ENCODE measurements around the gene YAE1.
"Not testable (repeated sequence)": the region's sequence is repeated elsewhere in the genome, so short reads cannot be mapped to it uniquely, and the experiment has no call there.

YAE1 gene, protein sequence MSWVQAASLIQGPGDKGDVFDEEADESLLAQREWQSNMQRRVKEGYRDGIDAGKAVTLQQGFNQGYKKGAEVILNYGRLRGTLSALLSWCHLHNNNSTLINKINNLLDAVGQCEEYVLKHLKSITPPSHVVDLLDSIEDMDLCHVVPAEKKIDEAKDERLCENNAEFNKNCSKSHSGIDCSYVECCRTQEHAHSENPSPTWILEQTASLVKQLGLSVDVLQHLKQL

GRCh38 chr7:39566023-39566921 is at the start of gene YAE1:
TSS of gene YAE1 (plus strand) at chr7:39566404. CDS start at chr7:39566419, 15 bp downstream.
- DNase-seq (ENCODE audit: low read depth) = no peak

- DNase-seq (ENCODE audit: low read depth) = no peak
Observed at GRCh38 chr7:39516498-39516897, 49.7 kb upstream of the YAE1 start.

GRCh38 chr7:39517240-39517639 is 49.0 kb upstream of the YAE1 start:
- DNase-seq (ENCODE audit: low read depth) = no peak

DNA sequence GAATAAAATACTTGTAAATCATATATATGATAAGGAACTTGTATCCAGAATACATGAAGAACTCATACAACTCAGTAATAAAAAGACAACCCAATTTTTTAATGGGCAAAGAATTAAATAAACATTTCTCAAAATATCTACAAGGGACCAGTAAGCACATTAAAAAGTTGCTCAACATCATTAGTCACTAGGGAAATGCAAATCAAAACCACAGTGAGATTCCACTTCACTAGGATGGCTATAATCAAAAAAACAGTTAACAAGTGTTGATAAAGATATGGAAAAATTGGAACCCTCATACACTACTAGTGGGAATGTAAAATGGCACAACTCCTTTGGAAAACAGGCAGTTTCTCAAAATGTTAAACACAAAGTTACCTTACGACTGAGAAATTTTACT is 40.3 kb upstream of the YAE1 start:
- no peak for DNase-seq (ENCODE audit: low read depth)

DNA sequence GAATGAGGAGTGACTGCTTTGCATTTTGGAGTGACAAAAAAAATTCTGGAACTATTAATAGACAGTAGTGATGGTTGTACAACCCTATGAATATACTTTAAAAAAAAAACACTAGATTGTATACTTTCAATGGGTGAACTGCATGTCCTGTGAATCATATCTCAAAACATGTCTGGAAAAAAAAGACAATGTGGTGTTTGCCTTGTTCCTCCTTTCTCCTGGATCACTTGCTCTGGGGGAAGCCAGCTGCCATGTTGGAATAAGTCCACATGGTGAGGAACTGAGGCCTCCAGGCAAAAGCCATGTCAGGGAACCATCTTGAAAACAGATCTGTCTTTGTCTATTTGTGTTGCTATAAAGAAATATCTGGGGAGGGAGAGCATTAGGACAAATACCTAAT is 39.5 kb upstream of the YAE1 start:
- DNase-seq (ENCODE audit: low read depth) = no peak

DNA sequence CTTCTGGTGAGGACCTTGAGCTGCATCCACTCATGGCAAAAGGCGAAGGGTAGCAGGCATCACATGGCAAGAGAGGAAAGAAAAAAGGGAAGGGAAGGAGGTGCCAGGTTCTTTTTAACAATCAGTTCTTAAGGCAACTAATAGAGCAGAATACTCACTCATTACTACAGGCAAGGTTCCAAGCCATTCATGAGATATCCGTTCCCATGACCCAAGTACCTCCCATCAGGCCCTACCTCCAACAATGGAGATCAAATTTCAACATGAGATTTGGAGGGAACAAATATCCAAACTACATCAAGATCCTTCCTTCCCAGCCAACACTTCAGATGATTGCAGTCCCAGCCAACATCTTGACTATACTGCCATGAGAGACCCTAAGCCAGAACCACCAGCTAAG is 38.9 kb upstream of the YAE1 start:
- DNase-seq (ENCODE audit: low read depth) = no peak

DNA sequence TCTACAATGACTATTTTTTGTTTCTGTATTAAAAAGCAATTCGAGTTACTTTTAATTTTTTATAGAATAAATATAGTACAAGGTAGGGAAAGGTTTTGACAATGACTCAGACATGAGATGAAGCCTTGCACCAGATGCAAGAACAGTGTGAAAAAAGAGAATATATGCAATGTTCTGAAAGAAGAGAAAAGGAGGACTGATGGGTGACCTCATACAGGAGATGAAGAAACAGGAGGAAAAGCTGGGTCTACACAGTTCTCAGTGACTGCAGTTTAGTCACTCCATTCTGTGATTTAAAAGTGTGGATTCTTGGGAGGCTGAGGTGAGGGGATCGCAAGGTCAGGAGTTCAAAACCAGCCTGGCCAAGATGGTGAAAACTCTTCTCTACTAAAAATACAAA is 38.3 kb upstream of the YAE1 start:
- no peak for DNase-seq (ENCODE audit: low read depth)

DNA sequence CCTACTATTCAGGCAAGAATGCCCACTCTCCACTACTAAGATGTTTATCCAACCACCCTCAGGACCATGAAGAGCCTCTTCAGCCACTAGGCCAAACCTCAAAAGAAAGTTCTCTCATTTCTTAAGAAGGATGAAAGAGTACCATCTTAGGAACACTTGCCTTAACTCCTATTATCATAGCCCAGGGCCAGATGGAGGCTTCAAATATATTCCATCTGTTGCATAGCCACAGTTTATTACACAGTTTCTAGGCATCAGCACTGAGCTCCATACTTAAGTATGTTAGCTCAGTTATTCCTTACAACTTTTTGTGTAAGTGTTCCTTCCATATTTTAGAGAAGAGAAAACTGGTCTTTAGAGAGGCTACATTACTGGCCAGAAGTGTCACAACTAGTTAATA is 37.4 kb upstream of the YAE1 start:
- DNase-seq (ENCODE audit: low read depth) = no peak

GRCh38 chr7:39529582-39529981 is 36.6 kb upstream of the YAE1 start:
- no peak for DNase-seq (ENCODE audit: low read depth)

- no peak for DNase-seq (ENCODE audit: low read depth)
Observed at GRCh38 chr7:39530971-39531370, 35.2 kb upstream of the YAE1 start.

DNA sequence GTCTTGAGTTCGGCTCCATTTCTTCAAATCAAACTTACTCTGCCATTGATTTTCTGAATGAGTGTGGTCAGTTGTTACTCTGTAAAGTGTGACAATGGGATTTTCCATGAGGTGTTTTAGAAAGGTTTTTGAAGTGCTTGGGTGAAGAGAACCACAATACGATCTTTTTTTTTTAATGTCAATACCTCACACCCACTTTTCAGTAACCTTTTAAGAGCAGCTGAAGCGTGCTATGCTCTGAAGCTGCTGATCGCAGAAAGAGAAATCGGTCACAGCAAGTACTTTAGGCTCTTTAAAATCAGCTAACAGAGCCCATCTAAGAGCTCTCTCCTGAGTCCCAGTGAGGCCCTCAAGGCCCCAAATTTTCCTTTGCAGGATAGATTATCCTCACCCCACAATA is 34.4 kb upstream of the YAE1 start:
- DNase-seq (ENCODE audit: low read depth) = no peak

GRCh38 chr7:39532832-39533231 is 33.4 kb upstream of the YAE1 start:
- DNase-seq (ENCODE audit: low read depth) = no peak

GRCh38 chr7:39534599-39534998 is 31.6 kb upstream of the YAE1 start:
- no peak for DNase-seq (ENCODE audit: low read depth)

- no peak for DNase-seq (ENCODE audit: low read depth)
Observed at GRCh38 chr7:39535064-39535463, 31.1 kb upstream of the YAE1 start.

- no peak for DNase-seq (ENCODE audit: low read depth)
Observed at GRCh38 chr7:39535720-39536119, 30.5 kb upstream of the YAE1 start.

DNA sequence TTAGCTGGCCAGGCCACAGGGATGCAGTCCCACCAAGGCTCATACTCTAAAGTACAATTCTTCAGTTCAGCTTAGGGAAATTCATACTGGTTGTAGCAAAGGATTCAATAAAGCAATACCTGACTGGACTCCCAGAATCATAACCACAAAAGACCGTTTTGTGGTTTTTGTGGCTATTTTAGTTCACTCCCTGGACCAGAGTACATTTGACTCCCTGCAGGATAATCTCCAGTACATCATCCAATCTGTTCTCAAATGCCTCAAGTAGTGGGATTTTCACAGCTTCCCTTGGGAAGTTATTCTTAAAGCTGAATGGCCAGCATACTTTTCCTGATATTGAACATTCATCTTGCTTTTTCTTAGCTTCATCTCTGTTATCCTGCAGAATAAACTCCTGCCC is 29.3 kb upstream of the YAE1 start:
- DNase-seq (ENCODE audit: low read depth) = no peak

GRCh38 chr7:39539816-39540215 is 26.4 kb upstream of the YAE1 start:
- no peak for DNase-seq (ENCODE audit: low read depth)

DNA sequence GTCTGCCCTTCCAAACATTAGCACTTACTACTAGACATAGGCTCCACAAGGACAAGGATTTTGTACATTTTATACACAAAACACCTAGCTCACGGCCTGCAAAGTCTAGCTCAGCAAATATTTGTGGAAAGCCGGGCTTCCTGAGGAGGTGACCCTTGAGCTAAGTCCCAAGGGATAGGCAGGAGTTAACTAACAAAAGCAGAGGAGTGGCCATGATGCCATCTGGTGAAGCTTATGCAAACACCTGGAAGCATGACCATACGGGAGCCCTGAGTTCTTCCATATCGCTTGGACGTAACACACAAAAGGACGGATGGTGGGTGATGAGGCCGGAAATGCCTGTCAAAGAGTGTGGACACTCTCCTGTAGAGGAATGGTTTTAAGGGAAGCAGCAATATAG is 25.9 kb upstream of the YAE1 start:
- DNase-seq (ENCODE audit: low read depth) = no peak

GRCh38 chr7:39541511-39541910 is 24.7 kb upstream of the YAE1 start:
- no peak for DNase-seq (ENCODE audit: low read depth)

DNA sequence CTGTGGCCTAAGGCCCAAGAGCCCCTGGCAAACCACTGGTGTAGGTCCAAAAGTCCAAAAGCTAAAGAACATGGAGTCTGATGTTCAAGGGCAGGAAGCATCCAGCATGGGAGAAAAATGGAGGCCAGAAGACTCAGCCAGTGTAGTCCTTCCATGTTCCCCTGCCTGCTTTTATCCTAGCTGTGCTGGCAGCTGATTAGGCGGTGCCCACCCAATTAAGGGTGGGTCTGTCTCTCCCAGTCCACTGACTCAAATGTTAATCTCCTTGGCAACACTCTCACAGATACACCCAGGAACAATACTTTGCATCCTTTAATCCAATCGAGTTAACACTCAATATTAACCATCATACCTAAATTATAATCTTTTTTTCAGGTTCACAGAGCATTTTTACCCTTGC is 21.4 kb upstream of the YAE1 start:
- not testable (repeated sequence) for DNase-seq (ENCODE audit: low read depth)

GRCh38 chr7:39547336-39547735 is 18.9 kb upstream of the YAE1 start:
- no peak for DNase-seq (ENCODE audit: low read depth)

GRCh38 chr7:39550411-39550810 is 15.8 kb upstream of the YAE1 start:
- DNase-seq (ENCODE audit: low read depth) = no peak

GRCh38 chr7:39553436-39553835 is 12.8 kb upstream of the YAE1 start:
- DNase-seq (ENCODE audit: low read depth) = no peak

Measured in GM04503 (cell line).